ENCODE data around the gene P4HB.

DNA sequence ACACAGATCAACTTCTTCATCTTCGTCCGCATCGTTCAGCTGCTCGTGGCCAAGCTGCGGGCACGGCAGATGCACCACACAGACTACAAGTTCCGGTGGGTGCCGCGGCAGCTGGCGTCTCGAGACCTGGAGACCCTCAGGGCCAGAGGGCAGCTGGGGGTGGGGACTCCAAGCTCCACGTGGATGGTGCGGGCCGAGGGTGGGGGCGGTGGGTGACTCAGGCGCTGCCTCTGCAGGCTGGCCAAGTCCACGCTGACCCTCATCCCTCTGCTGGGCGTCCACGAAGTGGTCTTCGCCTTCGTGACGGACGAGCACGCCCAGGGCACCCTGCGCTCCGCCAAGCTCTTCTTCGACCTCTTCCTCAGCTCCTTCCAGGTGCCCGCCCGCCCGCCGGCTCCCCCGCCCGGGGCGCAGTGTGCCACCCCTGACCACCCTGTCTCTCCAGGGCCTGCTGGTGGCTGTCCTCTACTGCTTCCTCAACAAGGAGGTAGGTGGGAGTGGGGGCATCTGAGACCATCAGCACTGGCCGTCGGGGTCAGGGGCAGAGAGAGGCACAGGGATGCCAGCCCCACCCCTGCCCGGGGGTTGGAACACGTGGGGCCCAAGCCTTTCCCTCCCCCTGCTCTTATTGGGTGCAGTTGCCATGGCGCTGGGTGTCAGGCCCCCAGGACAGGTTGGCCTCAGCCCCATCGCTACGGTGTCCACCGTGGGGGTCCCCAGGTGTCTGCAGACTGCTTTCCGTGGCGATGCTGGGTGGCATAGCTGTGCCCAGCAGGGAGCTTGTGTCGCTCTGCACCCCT, 47.6 kb downstream of the P4HB start:
- TF ChIP-seq FOXK2 (IDR thresholded peaks at IDR 0.05) (no peak), SUZ12 (IDR thresholded peaks at IDR 0.05) (no peak), SP1 (IDR thresholded peaks at IDR 0.05) (no peak), FOXA1 (IDR thresholded peaks at IDR 0.05) (no peak), LEF1 (IDR thresholded peaks at IDR 0.05; ENCODE audit: borderline replicate concordance) (no peak), ARNT (IDR thresholded peaks at IDR 0.05) (no peak), ELF4 (IDR thresholded peaks at IDR 0.05) (no peak), FOXM1 (IDR thresholded peaks at IDR 0.05; ENCODE audit: borderline replicate concordance) (no peak), BHLHE40 (IDR thresholded peaks at IDR 0.05; ENCODE audit: borderline replicate concordance) (no peak)
